ENCODE data around the gene ZNF91.

DNA sequence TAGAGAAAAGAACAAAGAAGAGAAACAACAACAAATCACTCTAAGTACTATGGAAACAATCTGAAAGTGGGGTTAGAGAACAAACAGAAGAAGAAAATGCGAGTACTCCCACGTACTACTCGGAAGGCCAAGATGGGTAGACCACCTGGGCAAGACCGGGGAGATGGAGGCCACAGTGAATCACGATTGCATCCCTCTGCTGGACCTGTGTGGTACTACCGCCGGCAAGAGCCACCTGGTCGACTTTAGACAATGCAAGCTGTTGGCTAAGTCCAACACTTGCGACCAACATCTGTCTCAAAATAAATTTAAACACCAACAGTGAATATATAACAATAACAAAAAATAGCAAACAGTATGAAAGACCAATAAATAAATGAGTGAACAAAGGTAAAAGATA is 45.5 kb upstream of the ZNF91 start:
- no peak for TF ChIP-seq EZH2 (IDR thresholded peaks at IDR 0.05; ENCODE audit: low read length)
- TF ChIP-seq, protein P1, sequence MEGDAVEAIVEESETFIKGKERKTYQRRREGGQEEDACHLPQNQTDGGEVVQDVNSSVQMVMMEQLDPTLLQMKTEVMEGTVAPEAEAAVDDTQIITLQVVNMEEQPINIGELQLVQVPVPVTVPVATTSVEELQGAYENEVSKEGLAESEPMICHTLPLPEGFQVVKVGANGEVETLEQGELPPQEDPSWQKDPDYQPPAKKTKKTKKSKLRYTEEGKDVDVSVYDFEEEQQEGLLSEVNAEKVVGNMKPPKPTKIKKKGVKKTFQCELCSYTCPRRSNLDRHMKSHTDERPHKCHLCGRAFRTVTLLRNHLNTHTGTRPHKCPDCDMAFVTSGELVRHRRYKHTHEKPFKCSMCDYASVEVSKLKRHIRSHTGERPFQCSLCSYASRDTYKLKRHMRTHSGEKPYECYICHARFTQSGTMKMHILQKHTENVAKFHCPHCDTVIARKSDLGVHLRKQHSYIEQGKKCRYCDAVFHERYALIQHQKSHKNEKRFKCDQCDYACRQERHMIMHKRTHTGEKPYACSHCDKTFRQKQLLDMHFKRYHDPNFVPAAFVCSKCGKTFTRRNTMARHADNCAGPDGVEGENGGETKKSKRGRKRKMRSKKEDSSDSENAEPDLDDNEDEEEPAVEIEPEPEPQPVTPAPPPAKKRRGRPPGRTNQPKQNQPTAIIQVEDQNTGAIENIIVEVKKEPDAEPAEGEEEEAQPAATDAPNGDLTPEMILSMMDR (optimal IDR thresholded peaks at IDR 0.05 in 1 of 3, IDR thresholded peaks at IDR 0.05 in 1 of 3, conservative IDR thresholded peaks at IDR 0.05 in 1 of 3; ENCODE audit: extremely low read depth in 1 of 3, insufficient read depth in 2 of 3, low read length in 3 of 3): peak in 2 of 3 experiments; percentile 28 to 47
